Loucy (cell line): ENCODE measurements around the gene FBXO44.

ENCODE experiments used
- EZH2phosphoT487 ChIP-seq: fragments of 200-600 bp; IDR thresholded peaks from 2 replicates; pipeline ENCODE4 v1.6.1; 2018; ENCODE audit warnings: antibody characterized with exemption, mild to moderate bottlenecking, moderate library complexity, borderline replicate concordance
- TF ChIP-seq, protein P1 (sequence below): fragments of 200-600 bp; sonication (generic); conservative IDR thresholded peaks from 2 replicates; pipeline ENCODE4 v1.5.1; 2014; ENCODE audit warnings: mild to moderate bottlenecking, antibody characterized with exemption, low read length

DNA sequence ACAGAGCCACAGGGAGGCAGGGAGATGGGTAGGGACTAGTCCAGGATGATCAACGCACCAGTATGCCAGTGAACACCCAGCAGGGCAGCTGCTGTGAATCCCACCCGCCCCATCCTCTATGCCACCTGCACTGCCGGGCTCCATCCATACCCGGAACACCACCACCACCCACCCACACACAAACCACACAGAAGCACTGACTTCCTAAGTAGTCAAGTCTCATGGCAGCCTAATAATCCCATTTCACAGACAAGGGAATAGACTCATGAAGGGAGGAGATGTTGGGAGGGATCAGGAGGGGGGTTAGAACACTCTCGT lies 43.2 kb downstream of the FBXO44 start:
- TF ChIP-seq, protein P1, sequence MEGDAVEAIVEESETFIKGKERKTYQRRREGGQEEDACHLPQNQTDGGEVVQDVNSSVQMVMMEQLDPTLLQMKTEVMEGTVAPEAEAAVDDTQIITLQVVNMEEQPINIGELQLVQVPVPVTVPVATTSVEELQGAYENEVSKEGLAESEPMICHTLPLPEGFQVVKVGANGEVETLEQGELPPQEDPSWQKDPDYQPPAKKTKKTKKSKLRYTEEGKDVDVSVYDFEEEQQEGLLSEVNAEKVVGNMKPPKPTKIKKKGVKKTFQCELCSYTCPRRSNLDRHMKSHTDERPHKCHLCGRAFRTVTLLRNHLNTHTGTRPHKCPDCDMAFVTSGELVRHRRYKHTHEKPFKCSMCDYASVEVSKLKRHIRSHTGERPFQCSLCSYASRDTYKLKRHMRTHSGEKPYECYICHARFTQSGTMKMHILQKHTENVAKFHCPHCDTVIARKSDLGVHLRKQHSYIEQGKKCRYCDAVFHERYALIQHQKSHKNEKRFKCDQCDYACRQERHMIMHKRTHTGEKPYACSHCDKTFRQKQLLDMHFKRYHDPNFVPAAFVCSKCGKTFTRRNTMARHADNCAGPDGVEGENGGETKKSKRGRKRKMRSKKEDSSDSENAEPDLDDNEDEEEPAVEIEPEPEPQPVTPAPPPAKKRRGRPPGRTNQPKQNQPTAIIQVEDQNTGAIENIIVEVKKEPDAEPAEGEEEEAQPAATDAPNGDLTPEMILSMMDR = no peak
- TF ChIP-seq EZH2phosphoT487 = no peak
